Transverse colon (tissue), 4 donors: ENCODE results near the gene GM2A. TPM values are rescaled to one million over a fixed set of nuclear protein-coding genes. Genes with fewer than 3 reads are reported as not detected.

Experiments used
- DNase-seq: peaks from one replicate; pipeline ENCODE4 v3.0.0-alpha.2; 2019
- H3K27ac ChIP-seq, 4 donors: fragments of 200-600 bp; sonication (generic); 2 replicates each; pipeline ENCODE4 v1.5.1; 2016 to 2018; ENCODE audit warnings: inconsistent platforms in 4 of 4
- H3K27me3 ChIP-seq: fragments of 200-600 bp; sonication (generic); 2 replicates; pipeline ENCODE4 v1.5.1; 2017; ENCODE audit warnings: inconsistent platforms
- H3K36me3 ChIP-seq, 4 donors: fragments of 200-600 bp; sonication (generic); 2 replicates each; pipeline ENCODE4 v1.5.1; 2017 to 2019; ENCODE audit warnings: inconsistent platforms in 4 of 4
- H3K4me1 ChIP-seq, 4 donors: fragments of 200-600 bp; sonication (generic); 2 replicates each; pipeline ENCODE4 v1.5.1; 2017 to 2020; ENCODE audit warnings: inconsistent platforms in 4 of 4
- H3K4me3 ChIP-seq, 4 donors: fragments of 200-600 bp; sonication (generic); 1 replicate in 1 of 4; 2 replicates in 3 of 4; pipeline versions ENCODE4 v1.5.1 to v1.6.1; 2017 to 2019; ENCODE audit warnings: inconsistent platforms in 4 of 4
- H3K9me3 ChIP-seq, 2 donors: fragments of 200-600 bp; sonication (generic); 2 replicates each; pipeline ENCODE4 v1.5.1; 2017 to 2019; ENCODE audit warnings: inconsistent platforms in 2 of 2
- EP300 ChIP-seq: sonication (generic); formaldehyde crosslinking; IDR thresholded peaks from one replicate; pipeline ENCODE4 v1.6.1; 2017; ENCODE audit warnings: antibody characterized with exemption, low read depth
- POLR2A ChIP-seq: fragments of 450-650 bp; IDR thresholded peaks from one replicate; pipeline ENCODE4 v1.6.1; 2016; ENCODE audit warnings: antibody characterized with exemption, mild to moderate bottlenecking, moderate library complexity
- POLR2AphosphoS5 ChIP-seq, 3 donors: sonication (generic); formaldehyde crosslinking; IDR thresholded peaks; one replicate each; pipeline ENCODE4 v1.6.1; 2016; ENCODE audit warnings: antibody characterized with exemption in 3 of 3
- WGBS, 2 donors: methylation state at CpG; one replicate each; pipeline ENCODE4 v1.1.5; 2018; ENCODE audit warnings: low coverage in 1 of 2; 5-methylcytosine and 5-hydroxymethylcytosine counted together
- in situ Hi-C, 4 donors: fragments of 200-750 bp; cut with MboI; loops; one replicate each; pipeline versions ENCODE4 v1.15.0 to v1.15.1; 2017; ENCODE audit warnings: low sequenced_read_pairs in 3 of 4, low pct_ligation_motif_present in 1 of 4, low pct_unique_long_range_greater_than_20kb in 1 of 4
- intact Hi-C: fragments of 100-400 bp; cut with DNase I; formaldehyde crosslinking; loops from one replicate; pipeline ENCODE4 v1.15.1; 2023; ENCODE audit warnings: low total_unique reads
- total RNA-seq, 4 donors: library from RNA; depleted of rRNA; stranded (reverse); fragments of >200 nt; gene quantifications; one replicate each; pipeline ENCODE4 v1.1.0, GENCODE V29; 2016
- TF ChIP-seq, protein P1 (sequence below), 5 experiments: fragments of 200-600 bp in 3 of 5; fragments of 450-650 bp in 2 of 5; sonication (generic) in 3 of 5; IDR thresholded peaks; 1 replicate in 2 of 5; 2 replicates in 3 of 5; pipeline ENCODE4 v1.5.1; 2016 to 2017; ENCODE audit warnings: antibody characterized with exemption in 5 of 5, inconsistent platforms in 3 of 5, mild to moderate bottlenecking in 2 of 5, moderate library complexity in 1 of 5

The GM2A gene
- total RNA-seq, 4 donors from 2014 or later, result 5.6 to 19.5 (median 11.2) TPM

DNA sequence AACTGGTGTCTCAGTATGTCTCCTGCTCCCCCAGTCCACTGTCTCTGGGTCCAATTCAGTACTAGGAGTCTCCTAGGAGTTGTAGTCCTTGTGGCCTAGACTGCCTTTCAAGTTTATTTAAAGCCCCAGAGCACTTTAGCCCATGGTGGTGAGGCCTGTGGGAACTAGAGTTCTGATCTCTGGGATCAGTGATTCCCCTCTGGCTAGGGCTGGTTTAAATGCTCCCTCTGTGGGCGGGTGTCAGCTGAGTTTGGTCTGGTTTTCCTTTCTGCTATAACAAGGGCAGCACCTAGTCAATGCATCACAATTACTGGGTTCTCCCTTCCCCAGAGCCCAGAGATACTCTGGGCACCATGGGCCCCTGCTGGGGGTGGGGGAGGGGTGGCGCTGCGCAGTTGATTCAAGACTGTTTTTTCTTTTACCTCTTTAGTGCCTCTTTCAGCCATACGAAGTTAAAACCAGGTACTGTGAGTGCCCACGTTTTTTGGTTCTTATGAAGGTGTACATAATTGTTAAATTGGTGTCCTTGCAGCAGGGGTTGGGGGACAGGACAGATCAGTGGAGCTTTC is 59.9 kb downstream of the GM2A start:
- DNase-seq, result no peak
- Histone ChIP-seq H3K27me3 (no peaks in the 10 kb centered on the region), H3K27ac (no peak overlapping the region), H3K4me3 (no peak overlapping the region), H3K4me1 (no peaks in the 10 kb centered on the region), H3K9me3 (no peaks in the 10 kb centered on the region), H3K36me3 (no peaks in the 10 kb centered on the region)
- 20 to 77% methylated on average over 1 to 5 of the region's 5 CpGs for WGBS, 2 donors
- TF ChIP-seq EP300, result no peak
- TF ChIP-seq POLR2A, result no peak
- TF ChIP-seq POLR2AphosphoS5 (IDR thresholded peaks at IDR 0.05), result no peak
- TF ChIP-seq, protein P1, sequence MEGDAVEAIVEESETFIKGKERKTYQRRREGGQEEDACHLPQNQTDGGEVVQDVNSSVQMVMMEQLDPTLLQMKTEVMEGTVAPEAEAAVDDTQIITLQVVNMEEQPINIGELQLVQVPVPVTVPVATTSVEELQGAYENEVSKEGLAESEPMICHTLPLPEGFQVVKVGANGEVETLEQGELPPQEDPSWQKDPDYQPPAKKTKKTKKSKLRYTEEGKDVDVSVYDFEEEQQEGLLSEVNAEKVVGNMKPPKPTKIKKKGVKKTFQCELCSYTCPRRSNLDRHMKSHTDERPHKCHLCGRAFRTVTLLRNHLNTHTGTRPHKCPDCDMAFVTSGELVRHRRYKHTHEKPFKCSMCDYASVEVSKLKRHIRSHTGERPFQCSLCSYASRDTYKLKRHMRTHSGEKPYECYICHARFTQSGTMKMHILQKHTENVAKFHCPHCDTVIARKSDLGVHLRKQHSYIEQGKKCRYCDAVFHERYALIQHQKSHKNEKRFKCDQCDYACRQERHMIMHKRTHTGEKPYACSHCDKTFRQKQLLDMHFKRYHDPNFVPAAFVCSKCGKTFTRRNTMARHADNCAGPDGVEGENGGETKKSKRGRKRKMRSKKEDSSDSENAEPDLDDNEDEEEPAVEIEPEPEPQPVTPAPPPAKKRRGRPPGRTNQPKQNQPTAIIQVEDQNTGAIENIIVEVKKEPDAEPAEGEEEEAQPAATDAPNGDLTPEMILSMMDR (IDR thresholded peaks at IDR 0.05), result no peak
- in situ Hi-C loops, result no loop called here
- intact Hi-C loops, result no loop called here

DNA sequence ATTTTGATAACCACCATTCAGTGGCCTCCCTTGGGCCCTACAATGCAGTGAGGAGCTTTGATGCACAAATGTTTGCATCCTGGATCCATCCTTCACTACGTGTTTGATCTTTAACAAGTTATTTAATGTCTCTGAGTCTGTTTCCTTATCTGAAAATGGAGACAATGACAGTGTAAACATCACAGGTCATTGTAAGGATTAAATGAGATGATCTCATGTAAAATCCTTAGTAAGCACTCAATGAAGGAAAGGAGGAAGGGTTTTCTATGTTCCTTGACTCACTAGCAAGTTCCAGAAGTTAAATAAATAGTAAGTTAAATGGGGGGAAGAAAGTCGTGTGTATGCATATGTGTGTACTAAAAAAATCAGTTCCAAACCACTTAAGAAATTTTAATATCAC is 60.4 kb downstream of the GM2A start:
- H3K36me3 ChIP-seq, result no peaks in the 10 kb centered on the region
- no peak overlapping the region for H3K4me3 ChIP-seq
- WGBS, 2 donors, result 25 to 40% methylated on average over 2 of the region's 2 CpGs
- H3K27me3 ChIP-seq, result no peaks in the 10 kb centered on the region
- H3K4me1 ChIP-seq, result no peaks in the 10 kb centered on the region
- H3K27ac ChIP-seq, result no peak overlapping the region
- intact Hi-C loops (no loop called here), in situ Hi-C loops (no loop called here)
- DNase-seq, result no peak
- TF ChIP-seq, protein P1 (IDR thresholded peaks at IDR 0.05), result no peak
- TF ChIP-seq EP300 (no peak), POLR2A (no peak), POLR2AphosphoS5 (IDR thresholded peaks at IDR 0.05) (no peak)
- H3K9me3 ChIP-seq, result no peaks in the 10 kb centered on the region

DNA sequence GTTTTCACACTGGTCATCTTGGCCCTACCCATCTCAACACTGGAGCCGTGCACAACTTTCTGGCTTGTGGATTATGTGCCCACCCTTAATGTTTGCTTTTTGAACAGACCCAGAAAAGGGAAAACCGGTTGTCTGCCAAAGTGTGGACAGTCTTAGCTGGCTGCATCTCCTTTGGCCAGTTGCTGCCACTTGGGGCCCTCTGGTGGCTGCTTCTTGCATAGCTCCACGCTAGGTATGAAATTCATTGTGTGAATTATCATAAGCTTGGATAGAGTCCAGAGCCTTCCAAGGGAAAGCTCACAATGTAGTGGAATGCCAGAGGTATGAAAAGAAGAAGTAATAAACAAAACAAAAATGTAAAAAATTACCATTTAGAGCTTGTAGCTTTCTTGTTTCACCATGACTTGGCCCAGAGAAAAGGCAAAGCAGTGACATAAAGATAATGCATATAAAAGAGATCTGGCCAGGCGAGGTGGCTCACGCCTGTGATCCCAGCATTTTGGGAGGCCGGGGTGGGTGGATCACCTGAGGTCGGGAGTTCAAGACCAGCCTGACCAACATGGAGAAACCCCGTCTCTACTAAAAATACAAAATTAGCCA is 63.1 kb downstream of the GM2A start:
- Histone ChIP-seq H3K36me3 (no peaks in the 10 kb centered on the region), H3K4me1 (peaks cover 0 to 7% (median 0%) of the 10 kb centered on the region in 4 donors), H3K27me3 (no peaks in the 10 kb centered on the region), H3K27ac (no peak overlapping the region), H3K9me3 (no peaks in the 10 kb centered on the region), H3K4me3 (no peak overlapping the region)
- intact Hi-C loops (no loop called here), in situ Hi-C loops (no loop called here)
- DNase-seq, result peak; percentile 80
- 38 to 66% methylated on average over 3 to 8 of the region's 8 CpGs for WGBS, 2 donors
- TF ChIP-seq, protein P1 (IDR thresholded peaks at IDR 0.05), result peak; percentile 73 to 88 (median 80)
- no peak for TF ChIP-seq EP300

DNA sequence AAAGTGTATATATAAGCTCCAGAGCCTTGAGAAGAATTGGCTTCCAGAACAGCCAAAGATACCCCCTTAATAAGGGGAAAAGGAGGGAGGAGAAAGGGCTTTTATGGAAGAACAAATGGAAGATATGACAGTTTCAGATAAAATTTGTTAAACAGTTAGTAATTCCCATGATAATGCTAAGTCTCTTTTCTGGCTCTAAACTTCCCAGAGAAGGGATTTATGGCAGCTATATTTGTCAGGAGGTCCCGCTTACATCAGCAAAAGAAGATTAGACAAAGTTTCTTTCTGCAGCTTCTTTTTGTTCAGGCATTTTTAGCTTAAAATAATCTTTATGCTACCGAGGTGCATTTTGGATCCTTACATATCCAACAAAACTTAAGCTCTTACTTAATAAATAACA is 64.9 kb downstream of the GM2A start:
- Histone ChIP-seq H3K9me3 (no peaks in the 10 kb centered on the region), H3K4me3 (no peak overlapping the region), H3K36me3 (no peaks in the 10 kb centered on the region), H3K27ac (no peak overlapping the region), H3K4me1 (peaks cover 0 to 7% (median 0%) of the 10 kb centered on the region in 4 donors), H3K27me3 (no peaks in the 10 kb centered on the region)
- DNase-seq, result no peak
- TF ChIP-seq, protein P1 (IDR thresholded peaks at IDR 0.05), result no peak
- TF ChIP-seq EP300 (no peak), POLR2AphosphoS5 (IDR thresholded peaks at IDR 0.05) (no peak), POLR2A (no peak)
- intact Hi-C loops (no loop called here), in situ Hi-C loops (no loop called here)
- 63 to 73% methylated on average over 2 of the region's 2 CpGs for WGBS, 2 donors
